Activated T-cell treated with anti-CD3 and anti-CD28 coated beads for 1 hour (primary cell): ENCODE results near the gene CCDC150.
"Not testable (repeated sequence)": the region's sequence is repeated elsewhere in the genome, so short reads cannot be mapped to it uniquely, and the experiment has no call there.

Experiments used
- DNase-seq: peaks from one replicate; pipeline ENCODE4 v3.0.0-alpha.2; 2020; ENCODE audit warnings: low read depth

Gene CCDC150

GRCh38 chr2:196635156-196635555 is 4.4 kb upstream of the CCDC150 start:
- DNase-seq, result no peak

DNA sequence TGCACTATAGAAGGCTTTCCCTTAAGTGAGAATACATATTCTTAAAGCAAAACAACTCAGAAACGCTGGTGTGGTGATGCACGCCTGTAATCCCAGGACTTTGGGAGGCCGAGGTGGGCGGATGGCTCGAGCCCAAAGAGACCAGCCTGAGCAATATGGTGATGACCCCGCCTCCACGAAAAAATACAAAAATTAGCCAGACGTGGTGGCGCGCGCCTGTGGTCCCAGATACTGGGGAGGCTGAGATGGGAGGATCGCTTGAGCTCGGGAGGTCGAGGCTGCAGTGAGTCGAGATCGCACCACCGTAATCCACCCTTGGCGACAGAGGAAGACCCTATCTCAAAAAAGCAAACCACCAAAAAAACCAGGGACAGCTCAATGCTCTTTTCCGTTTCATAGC is 750 bp upstream of the CCDC150 start:
- DNase-seq, result no peak

- DNase-seq, result no peak
Observed at GRCh38 chr2:196640031-196640548, 575 bp downstream of the CCDC150 start.

- DNase-seq, result no peak
Observed at GRCh38 chr2:196649202-196649601, 9.7 kb downstream of the CCDC150 start.

DNA sequence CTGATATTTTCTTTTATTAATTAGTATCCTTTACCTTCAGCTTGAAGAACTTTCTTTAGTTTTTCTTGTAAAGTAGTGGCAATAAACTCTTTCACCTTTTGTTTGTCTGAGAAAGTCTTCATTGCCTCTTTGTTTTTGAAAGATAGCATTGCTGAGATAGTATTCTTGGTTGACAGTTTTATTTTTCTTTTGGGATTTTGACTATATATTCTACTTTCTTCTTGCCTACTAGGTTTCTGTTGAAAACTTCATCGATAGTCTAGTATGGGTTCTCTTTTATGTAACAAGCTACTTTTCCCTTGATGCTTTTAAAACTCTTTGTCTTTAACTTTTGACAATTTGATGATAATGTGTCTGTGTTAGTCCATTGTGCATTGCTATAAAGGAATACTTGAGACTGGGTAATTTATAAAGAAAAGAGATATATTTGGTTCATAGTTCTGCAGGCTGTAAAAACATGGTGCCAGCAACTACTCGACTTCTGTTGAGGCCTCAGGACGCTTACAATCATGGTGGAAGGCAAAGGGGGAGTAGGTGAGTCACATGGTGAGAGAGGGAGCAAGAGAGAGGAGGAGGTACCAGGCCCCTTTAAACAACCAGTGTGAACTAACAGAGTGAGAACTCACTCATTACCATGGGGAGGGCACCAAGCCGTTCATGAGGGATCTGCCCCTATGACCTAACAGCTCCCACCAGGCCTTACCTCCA is 12.0 kb downstream of the CCDC150 start:
- DNase-seq, result no peak

DNA sequence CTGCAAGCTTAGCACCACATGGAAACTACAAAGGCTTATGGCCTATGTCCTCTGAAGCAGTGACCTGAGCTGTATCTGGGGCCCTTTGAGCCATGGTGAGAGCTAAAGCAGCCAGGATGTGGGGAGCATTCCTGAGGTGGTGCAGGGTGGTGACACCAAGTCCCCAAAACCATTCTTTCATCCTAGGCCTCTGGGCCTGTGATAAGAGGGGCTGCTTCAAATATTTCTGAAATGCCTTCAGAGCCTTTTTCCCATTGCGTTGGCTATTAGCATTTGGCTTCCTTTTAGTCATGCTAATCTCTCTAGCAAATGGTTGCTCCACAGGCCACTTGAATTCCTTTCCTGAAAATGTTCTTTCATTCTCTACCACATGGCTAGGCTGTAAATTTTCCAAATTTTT is 13.4 kb downstream of the CCDC150 start:
- DNase-seq, result no peak

- DNase-seq, result no peak
Observed at GRCh38 chr2:196653843-196654242, 14.3 kb downstream of the CCDC150 start.

- DNase-seq, result no peak
Observed at GRCh38 chr2:196655761-196656160, 16.2 kb downstream of the CCDC150 start.

GRCh38 chr2:196657333-196657732 is 17.8 kb downstream of the CCDC150 start:
- DNase-seq, result no peak

DNA sequence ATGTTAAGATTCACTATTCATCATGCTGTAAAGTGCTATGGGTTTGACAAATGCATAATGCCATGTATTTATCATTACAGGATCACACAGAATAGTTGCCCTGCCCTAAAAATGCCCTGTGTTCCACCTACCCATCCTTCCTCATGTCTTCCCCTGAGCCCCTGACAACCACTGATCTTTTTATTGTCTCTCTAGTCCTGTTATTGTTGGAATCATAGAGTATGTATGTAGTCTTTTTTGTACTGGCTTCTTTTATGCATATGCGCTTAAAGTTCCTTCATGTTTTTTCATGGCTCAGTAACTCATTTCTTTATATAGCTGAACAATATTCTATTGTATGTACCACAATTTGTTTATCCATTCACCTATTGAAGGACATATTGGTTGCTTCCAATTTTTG is 20.3 kb downstream of the CCDC150 start:
- DNase-seq, result no peak

- no peak for DNase-seq
Observed at GRCh38 chr2:196660244-196660643, 20.7 kb downstream of the CCDC150 start.

DNA sequence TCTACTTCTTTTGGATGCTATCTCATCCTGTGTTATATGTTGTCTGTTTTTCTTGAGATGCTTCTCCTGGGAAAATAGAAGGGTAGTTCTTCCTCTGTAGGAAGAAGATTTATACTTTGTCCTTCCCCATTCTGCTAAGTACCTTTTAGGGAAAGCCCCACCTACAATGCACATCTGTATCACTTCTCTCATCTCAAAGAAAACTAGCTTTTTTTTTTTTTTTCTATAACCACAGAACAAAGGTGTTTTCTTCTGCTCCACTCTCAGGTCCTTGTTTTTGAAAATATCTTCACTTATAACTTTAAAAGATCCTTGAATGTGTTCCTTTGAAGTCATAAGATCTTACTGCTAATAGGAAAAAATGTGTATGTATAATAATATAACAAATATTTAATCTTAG is 30.8 kb downstream of the CCDC150 start:
- no peak for DNase-seq

DNA sequence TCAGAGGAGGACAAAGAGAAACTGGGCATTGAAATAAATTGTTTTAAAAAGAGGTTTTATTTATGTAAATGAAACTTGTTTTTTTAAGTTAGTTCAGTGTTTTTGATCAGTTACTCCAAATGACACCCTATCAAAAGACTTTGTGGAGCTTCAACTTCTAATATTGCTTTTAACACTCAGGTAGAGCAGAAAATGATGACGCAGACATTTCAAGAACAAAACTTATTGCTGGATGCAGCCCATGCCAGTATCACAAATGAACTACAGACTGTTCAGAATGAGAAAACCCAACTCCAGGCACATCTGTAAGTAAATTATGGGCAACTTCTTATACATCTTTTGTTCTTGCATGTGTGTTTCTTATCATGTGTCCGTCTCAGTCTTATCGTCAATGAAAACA is 36.4 kb downstream of the CCDC150 start:
- DNase-seq, result no peak

DNA sequence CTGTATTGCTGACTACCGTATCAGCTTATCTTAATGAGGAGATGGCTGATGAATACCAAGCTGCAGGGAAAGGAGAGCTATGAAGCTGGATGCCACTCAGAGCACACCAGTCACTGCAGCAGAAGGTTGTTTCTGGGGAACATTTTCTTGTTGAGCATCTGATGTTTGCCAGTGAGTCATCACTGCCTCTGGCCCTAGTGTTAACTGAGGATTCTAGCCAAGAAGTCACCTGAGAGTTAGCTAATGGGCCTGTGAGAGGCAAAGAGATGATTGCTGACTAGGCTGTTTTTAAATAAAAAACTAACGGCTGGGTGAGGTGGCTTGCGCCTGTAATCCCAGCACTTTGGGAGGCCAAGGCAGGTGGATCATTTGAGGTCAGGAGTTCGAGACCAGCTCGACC is 37.9 kb downstream of the CCDC150 start:
- DNase-seq, result no peak

GRCh38 chr2:196679368-196679767 is 39.9 kb downstream of the CCDC150 start:
- no peak for DNase-seq

DNA sequence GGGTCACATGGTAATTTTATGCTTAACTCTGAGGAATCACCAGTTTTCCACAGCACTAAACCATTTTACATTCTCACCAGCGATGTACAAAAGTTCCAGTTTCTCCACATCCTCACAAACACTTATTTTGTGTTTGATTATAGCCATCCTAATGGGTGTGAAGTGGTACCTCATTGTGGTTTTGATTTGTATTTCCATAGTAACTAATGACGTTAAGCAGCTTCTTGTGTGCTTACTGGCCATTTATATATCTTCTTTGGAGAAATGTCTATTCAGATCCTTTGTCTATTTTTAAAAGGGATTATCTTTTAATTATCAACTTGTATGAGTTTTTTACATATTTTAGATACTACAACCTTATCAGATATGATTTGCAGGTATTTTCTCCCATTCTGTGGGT is 42.0 kb downstream of the CCDC150 start:
- no peak for DNase-seq

DNA sequence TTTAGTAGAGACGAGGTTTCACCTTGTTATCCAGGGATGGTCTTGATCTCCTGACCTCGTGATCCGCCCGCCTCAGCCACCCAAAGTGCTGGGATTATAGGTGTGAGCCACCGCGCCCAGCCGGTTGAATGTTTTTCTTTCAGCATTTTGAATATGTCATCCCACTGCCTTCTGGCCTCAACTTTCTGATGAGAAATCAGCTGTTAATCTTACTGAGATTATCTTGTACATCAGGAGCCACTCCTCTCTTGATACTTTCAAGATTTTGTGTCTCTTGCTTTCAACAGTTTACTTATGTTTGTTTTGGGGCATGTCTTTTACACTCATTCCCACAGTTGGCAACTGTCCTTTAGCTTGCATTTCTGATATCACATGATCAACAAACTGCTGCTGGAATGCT is 46.3 kb downstream of the CCDC150 start:
- DNase-seq, result no peak

DNA sequence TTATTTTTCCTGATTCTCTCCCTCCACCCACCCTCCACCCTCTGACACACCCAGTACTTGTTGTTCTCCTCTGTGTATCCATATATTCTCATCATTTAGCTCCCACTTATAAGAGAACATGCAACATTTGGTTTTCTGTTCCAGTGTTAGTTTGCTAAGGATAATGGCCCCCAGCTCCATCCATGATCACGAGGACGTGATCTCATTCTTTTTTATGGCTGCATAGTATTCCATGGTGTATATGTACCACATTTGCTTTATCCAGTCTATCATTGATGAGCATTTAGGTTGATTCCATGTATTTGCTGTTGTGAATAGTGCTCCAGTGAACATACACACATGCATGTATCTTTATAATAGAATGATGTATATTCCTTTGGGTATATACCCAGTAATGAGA is 47.2 kb downstream of the CCDC150 start:
- not testable (repeated sequence) for DNase-seq

- DNase-seq, result no peak
Observed at GRCh38 chr2:196696423-196697079, 57.0 kb downstream of the CCDC150 start.

DNA sequence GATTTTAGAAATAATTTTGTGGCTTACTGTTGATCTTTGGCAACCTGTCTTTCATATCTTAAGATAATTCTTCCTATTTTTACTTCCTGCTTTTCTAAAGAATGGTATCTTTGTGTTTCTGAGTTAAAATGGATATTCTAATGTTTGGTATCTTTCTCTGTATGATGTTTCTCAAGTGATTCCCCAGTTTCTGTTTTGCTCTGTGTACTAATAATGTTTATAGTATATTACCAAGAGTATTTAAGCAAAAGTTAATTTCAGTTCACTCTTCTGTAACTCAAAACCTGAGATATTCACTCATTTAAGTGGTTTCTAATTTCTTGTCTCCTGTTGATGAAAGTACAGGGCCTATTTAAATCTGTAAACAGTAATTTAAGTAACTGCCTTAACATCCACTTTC is 58.3 kb downstream of the CCDC150 start:
- no peak for DNase-seq

DNA sequence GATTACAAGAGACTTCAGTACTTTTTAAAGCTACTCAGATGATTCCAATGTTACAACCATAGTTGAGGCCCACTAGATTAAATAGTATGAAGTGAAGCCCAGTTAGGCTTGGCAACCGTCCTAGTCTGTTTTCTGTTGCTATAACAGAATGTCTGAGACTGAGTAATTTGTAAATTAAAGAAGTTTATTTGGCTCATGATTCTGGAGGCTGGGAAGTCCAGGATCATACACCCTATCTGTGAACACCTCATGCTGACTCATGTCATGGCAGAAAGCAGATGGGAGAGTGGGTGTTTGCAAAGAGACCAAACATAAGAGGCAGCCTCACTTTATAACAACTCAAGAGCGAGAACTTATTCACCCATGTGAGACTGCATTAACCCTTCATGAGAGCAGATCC is 63.1 kb downstream of the CCDC150 start:
- no peak for DNase-seq

DNA sequence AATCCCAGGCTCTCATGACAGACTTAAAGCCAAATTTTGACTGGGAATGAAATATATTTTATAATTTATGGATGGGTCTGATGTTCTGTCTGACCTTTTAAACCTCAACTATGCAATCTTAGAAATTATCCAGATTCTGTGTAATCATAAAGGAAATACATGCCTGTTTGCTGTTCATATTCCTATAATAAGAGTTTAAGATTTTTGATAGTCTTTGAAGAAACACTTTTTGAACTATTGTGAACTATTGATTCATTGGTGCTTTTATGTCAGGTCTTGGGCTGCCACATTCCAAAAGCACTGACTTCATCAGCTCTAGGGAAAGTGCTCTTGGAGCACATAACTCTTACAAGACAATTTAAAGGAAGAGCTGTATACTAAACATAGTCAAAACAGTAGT is 64.2 kb downstream of the CCDC150 start:
- no peak for DNase-seq

- DNase-seq, result not testable (repeated sequence)
Observed at GRCh38 chr2:196710056-196710455, 70.5 kb downstream of the CCDC150 start.

- DNase-seq, result no peak
Observed at GRCh38 chr2:196711625-196712024, 72.1 kb downstream of the CCDC150 start.
